Measurements from ENCODE around the gene VDAC2.
A peak's percentile ranks its signal among the peaks of the same experiment; 100 is the strongest.

The VDAC2 gene, protein sequence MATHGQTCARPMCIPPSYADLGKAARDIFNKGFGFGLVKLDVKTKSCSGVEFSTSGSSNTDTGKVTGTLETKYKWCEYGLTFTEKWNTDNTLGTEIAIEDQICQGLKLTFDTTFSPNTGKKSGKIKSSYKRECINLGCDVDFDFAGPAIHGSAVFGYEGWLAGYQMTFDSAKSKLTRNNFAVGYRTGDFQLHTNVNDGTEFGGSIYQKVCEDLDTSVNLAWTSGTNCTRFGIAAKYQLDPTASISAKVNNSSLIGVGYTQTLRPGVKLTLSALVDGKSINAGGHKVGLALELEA

DNA sequence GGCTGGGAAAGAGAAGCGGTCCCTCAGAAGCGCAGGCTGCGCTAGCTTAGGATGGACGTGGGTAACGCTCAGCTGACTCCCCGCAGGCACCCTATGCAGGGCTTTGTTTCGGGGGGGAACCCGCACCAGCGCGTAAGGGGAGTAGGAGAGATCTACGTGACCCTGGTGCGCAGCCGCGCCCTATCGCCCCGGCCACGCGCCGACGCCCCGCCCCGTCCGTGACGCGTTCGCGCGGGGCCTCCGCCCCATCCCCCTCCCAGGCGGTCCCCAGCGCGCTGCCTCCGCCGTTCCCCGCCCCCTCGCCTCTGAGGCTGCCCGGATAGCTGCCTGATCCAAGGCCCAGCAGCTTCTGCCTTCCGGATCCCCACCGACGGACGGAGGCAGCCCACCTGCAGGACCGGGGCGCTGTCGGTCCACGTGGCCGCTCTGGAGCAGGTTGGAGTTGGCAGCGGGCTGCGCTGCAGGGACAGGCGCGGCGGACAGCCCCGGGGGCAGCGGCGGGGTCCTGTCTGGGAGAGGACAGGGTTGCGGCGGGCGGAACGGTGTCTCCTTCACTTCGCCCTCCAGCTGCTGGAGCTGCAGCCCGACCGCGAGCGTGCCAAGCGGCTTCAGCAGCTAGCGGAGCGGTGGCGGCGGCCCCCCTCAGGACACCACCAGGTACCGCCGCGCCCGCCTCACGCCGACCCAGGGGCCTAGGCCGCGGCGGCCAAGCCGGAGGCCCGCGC, at the start of gene VDAC2:
TSS of gene VDAC2 (plus strand) at position 515 of the 725 bp plus-strand sequence. CDS start 363 bp downstream, outside the sequence.
- H3K4me3 ChIP-seq (ENCODE audit: control insufficient read depth, low read depth, low read length) = peak within 1 kb of the TSS; percentile 90
- peak; percentile 46 for DNase-seq (ENCODE audit: low read depth)
- no peak for TF ChIP-seq CTCF (IDR thresholded peaks at IDR 0.05; ENCODE audit: control insufficient read depth, insufficient read depth, low read depth, low read length, missing control alignments)

DNA sequence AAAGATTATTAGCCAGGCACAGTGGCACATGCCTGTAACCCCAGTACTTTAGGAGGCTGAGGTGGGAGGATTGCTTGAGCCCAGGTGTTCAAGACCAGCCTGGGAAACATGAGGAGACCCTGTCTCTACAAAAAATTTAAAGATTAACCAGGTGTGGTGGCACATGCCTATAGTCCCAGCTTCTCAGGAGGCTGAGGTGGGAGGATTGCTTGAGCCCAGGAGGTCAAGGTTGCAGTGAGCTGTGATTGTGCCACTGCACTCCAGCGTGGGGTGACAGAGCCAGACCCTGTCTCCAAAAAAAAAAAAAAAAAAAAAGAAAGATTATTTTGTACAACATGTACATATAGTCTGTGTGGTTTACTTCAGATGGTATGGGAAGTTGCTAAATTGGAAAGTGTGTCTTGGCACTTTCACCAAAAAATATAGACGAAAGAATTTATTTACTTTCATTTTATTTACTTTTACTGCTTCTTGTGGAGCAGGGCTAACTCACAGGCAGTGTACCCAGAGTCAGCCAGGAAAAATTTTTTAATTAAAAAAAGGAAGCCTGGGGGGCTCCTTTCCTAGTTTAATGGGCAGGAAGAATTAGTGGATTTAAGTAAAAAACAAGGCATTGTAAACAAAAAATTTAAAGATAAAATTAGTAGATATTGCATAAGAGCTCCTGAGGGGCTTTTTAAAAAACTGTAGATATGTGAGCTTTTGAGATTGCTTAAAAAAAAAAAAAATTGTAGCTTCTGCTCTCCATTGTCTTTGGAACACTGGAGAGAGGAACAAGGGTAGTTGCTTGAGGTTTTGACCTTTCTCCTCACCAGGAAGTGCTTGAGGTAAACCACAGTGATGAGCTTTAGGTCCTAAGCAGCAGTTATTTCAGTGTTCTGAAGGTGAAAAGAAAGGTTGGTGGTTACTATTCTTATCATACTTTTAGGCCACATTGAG, 44.6 kb upstream of the VDAC2 start:
- DNase-seq (ENCODE audit: low read depth) = no peak
- no peak for TF ChIP-seq CTCF (IDR thresholded peaks at IDR 0.05; ENCODE audit: control insufficient read depth, insufficient read depth, low read depth, low read length, missing control alignments)
- H3K4me3 ChIP-seq (ENCODE audit: control insufficient read depth, low read depth, low read length) = no peak overlapping the region

DNA sequence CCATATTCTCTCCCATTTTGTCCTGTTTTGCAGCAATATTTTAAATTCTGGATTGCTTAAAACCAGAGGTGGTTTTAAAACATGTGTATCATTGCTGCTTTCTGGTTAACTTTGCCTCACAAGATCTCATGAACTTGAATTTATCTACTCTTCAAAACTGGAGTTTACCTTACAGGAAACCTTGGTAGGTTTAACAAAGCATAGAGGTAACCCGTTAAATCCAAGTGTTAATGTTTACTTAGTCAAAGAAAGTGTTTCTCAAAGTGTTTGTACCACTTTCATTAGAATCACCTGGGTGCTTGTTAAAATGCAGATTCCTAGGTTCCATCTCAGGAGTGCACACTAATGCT, 44.0 kb upstream of the VDAC2 start:
- no peak for TF ChIP-seq CTCF (IDR thresholded peaks at IDR 0.05; ENCODE audit: control insufficient read depth, insufficient read depth, low read depth, low read length, missing control alignments)
- H3K4me3 ChIP-seq (ENCODE audit: control insufficient read depth, low read depth, low read length) = no peak overlapping the region
- DNase-seq (ENCODE audit: low read depth) = no peak

DNA sequence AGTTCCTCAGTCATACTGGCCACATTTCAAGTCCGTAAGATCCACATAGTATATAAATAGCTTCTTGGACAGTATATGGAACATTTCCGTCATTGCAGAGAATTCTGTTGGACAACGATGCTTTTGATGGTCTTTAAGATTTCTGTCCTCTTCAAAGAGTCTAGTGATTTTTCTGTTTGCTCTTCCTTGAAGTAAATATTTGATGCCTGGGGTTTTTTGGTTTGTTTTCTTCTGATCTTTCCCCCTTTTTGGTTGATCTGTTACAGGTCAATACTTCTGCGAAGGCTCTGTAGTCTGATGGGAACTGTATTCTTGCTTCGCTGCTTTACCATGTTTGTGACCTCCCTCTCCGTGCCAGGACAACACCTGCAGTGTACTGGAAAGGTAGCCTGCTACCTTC, 42.3 kb upstream of the VDAC2 start:
- no peak for TF ChIP-seq CTCF (IDR thresholded peaks at IDR 0.05; ENCODE audit: control insufficient read depth, insufficient read depth, low read depth, low read length, missing control alignments)

GRCh38 chr10:75170215-75170614, 40.4 kb upstream of the VDAC2 start:
- no peak for DNase-seq (ENCODE audit: low read depth)
- H3K4me3 ChIP-seq (ENCODE audit: control insufficient read depth, low read depth, low read length) = no peak overlapping the region
- no peak for TF ChIP-seq CTCF (IDR thresholded peaks at IDR 0.05; ENCODE audit: control insufficient read depth, insufficient read depth, low read depth, low read length, missing control alignments)

More for the DNA sequence above, 42.3 kb upstream of the VDAC2 start:
- no peak overlapping the region for H3K4me3 ChIP-seq (ENCODE audit: control insufficient read depth, low read depth, low read length)
- DNase-seq (ENCODE audit: low read depth) = no peak

GRCh38 chr10:75175046-75175445, 35.5 kb upstream of the VDAC2 start:
- TF ChIP-seq CTCF (IDR thresholded peaks at IDR 0.05; ENCODE audit: control insufficient read depth, insufficient read depth, low read depth, low read length, missing control alignments) = no peak
- no peak for DNase-seq (ENCODE audit: low read depth)

More at GRCh38 chr10:75175046-75175445, 35.5 kb upstream of the VDAC2 start:
- no peak overlapping the region for H3K4me3 ChIP-seq (ENCODE audit: control insufficient read depth, low read depth, low read length)

Measured in AG09309 (cell line).